GM12875 (cell line): Measurements from ENCODE around the gene HEMK1.

ENCODE experiments used
- H3K4me3 ChIP-seq: one replicate; pipeline ENCODE4 v1.5.1; 2011; ENCODE audit warnings: low read depth, low read length, control low read depth
- CTCF ChIP-seq: IDR thresholded peaks from 2 replicates; pipeline ENCODE4 v1.5.1; 2011; ENCODE audit warnings: low read depth, mild to moderate bottlenecking, control low read depth, inconsistent platforms, low read length, moderate library complexity, borderline replicate concordance; ENCODE audit not compliant: insufficient read depth

HEMK1 gene

DNA sequence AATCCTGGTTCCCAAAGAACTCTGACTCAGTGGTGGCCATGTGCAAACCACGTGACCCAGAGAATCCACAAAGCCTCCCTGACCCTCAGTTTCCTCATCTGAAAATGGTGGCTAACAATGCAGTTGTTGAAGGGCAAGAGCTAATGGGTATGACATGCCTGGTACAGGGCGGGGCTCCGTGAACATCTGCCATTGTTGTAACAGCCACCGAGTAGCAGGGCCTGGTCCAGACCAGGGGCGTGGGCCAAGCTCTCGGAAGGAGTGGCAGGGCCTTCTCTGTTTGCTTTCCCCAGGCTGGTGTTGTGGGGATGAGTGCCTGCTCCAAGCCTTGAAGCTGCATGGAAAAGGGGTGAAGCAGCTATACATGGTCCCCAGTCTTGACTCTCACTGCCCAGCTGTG lies 61.1 kb downstream of the HEMK1 start:
- TF ChIP-seq CTCF, result no peak
- H3K4me3 ChIP-seq, result no peak overlapping the region

- no peak overlapping the region for H3K4me3 ChIP-seq
- no peak for TF ChIP-seq CTCF
These were observed 61.6 kb downstream of the HEMK1 start for GRCh38 chr3:50630877-50631276.

GRCh38 chr3:50632450-50632849 lies 63.1 kb downstream of the HEMK1 start:
- H3K4me3 ChIP-seq, result no peak overlapping the region
- no peak for TF ChIP-seq CTCF

DNA sequence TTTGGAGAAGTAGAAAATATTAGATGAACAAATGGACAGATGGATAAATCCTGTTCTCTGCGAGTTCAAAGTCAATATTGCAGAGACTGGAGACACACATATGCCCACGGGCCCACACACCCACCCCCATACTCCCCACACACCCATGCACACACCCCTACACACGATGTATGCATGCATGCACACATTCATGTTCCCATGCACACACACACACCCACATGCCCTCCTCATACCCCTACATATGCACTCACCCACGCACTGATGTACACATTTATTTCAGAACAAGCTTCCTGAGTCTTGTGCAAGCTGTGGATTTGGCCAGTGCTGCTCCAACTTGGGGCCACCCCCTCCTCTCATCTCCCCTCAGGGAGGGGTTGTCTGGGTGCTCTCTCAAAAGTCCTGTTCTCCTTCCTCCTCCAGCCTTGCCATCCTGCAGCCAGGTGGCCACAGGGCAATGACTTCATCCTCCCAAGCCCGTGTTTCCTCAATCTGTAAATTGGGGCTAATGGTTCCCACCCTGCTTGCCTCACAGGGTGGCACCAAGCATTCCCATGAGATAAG lies 64.0 kb downstream of the HEMK1 start:
- H3K4me3 ChIP-seq, result no peak overlapping the region
- TF ChIP-seq CTCF, result no peak

- no peak for TF ChIP-seq CTCF
- H3K4me3 ChIP-seq, result no peak overlapping the region
These were observed 65.7 kb downstream of the HEMK1 start for GRCh38 chr3:50635066-50635465.

- TF ChIP-seq CTCF, result no peak
- no peak overlapping the region for H3K4me3 ChIP-seq
These were observed 67.7 kb downstream of the HEMK1 start for GRCh38 chr3:50637011-50637410.

DNA sequence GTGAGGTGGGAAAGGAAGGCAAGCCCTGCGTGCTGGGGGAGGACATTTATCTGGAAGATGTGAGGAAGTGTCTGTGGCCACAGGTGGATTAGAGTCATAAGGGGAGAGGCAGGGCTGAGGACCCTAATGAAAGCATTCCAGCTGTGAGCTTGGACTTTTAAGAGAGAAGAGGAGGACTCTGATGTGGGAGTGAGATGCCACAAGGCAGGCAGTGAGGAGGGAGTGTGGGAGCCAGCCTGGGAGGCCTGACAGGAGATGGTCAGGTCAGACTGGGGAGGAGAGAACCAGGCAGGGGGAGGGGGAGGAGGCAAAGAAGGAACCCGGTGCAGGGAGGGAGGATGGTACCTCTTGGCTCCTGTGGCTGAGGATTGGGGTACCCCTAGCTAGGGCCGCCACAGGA lies 68.6 kb downstream of the HEMK1 start:
- no peak overlapping the region for H3K4me3 ChIP-seq
- TF ChIP-seq CTCF, result no peak
